ENCODE measurements around the gene OSBPL2.

OSBPL2 gene

DNA sequence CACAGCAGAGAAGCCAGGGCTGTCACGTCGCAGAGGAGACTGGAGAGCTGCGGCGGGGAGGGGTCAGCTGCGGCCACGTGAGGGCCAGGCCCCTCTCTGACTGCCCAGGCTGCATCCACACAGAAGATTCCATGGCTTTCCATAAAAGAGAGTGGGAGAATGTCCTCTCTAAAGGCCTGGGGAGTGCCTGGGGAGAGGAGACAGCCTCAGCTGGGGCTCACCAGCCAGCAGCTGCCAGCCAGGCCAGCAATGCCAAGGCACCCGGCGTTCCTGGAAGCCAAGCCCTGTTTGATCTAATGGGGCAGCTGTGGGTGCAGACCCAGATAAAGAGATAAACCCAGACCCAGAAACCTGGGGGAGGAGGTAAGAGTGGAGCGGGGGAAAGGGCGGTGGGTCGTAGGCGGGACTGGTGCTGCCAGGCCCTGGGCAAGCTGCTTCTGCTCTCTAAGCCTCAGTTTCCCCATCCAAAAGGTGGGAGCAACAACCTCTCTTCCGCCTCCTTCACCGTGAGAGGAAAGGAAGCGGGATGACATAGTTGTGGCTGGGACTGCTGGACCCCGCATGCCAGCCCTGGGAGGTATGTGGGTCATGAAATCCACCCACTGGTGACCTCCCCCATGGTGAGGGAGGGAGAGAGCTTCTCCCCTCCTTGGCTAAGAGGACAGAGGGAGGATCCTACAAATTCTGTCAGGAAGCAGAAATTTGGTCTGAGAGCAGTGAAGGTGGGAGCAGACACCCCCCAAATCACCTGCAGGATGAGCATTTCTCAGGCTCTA, 3.1 kb upstream of the OSBPL2 start:
- Histone ChIP-seq H3K27ac (no peak overlapping the region), H3K9me3 (ENCODE audit: severe bottlenecking) (peaks cover 3% of the 10 kb centered on the region), H3K4me3 (ENCODE audit: low read depth, low read length) (no peak overlapping the region), H3K27me3 (ENCODE audit: insufficient read depth, low read depth, severe bottlenecking) (no peaks in the 10 kb centered on the region), H3K36me3 (no peaks in the 10 kb centered on the region)
- TF ChIP-seq CTCF (IDR thresholded peaks at IDR 0.05; ENCODE audit: low read depth, low read length), result no peak
- no peak for DNase-seq

DNA sequence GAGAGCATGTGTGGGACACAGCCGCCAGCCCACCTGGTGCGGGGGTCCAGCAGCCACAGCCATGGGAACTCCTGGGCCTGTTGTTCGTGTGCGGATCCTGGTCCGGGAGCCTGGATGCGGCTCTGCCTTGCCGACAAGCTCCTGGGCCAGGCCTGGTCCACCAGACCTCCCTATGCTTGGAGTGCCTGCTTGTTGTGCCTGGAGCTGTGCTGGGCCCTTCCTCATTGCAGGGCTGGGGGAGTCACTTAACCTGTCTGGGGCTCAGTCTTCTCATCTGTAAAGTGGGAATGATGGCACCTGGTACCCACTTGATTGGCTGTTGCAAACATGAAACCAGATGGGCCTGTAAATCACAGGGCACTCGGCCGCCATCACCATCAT, 2.6 kb upstream of the OSBPL2 start:
- no peak for TF ChIP-seq CTCF (IDR thresholded peaks at IDR 0.05; ENCODE audit: low read depth, low read length)
- H3K4me3 ChIP-seq (ENCODE audit: low read depth, low read length), result no peak overlapping the region
- DNase-seq, result no peak
- H3K36me3 ChIP-seq, result no peaks in the 10 kb centered on the region
- H3K9me3 ChIP-seq (ENCODE audit: severe bottlenecking), result peaks cover 3% of the 10 kb centered on the region
- H3K27ac ChIP-seq, result no peak overlapping the region
- no peaks in the 10 kb centered on the region for H3K27me3 ChIP-seq (ENCODE audit: insufficient read depth, low read depth, severe bottlenecking)

- Histone ChIP-seq H3K4me3 (ENCODE audit: low read depth, low read length) (no peak overlapping the region), H3K27me3 (ENCODE audit: insufficient read depth, low read depth, severe bottlenecking) (no peaks in the 10 kb centered on the region), H3K9me3 (ENCODE audit: severe bottlenecking) (peaks cover 3% of the 10 kb centered on the region), H3K36me3 (no peaks in the 10 kb centered on the region), H3K27ac (no peak overlapping the region)
- no peak for DNase-seq
- TF ChIP-seq CTCF (IDR thresholded peaks at IDR 0.05; ENCODE audit: low read depth, low read length), result no peak
Observed at GRCh38 chr20:62236200-62236599, 2.1 kb upstream of the OSBPL2 start.

DNA sequence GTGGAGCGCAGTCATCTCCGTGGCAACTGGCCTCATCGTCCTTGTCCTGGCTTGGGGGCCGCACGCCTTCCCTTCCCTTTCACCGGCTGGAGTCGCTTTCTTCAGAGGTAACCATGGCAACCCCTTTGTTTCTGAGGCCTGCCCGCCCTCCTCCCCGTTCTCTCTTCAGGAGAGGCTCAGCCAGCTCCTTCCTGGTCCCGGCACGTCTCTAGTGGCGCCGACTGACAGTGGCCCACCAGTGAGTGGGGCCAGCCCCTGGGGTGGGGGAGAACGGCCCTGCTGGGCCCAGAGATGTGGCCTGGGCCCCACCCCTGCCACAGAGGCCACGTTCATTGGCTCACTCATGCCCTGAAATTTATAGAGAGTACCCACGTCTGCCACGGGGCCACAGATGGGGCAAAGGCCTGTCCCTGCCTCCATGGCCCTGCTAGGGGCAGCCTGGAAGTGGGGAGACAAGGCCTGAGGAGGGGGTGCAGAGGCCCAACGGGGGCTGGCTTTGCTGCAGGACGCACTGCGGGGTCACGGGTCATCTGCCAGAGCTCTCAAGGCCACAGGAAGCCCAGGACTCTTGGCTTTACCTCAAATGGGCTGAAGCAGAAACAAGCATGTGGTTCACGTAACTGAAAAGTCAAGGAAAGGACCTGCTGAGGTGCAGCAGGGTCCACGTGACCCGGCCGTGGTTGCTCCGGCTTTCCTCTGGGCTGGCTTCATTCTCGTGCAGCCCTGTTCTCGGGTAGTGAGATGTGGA, 1.4 kb upstream of the OSBPL2 start:
- DNase-seq, result no peak
- Histone ChIP-seq H3K9me3 (ENCODE audit: severe bottlenecking) (peaks cover 3% of the 10 kb centered on the region), H3K27me3 (ENCODE audit: insufficient read depth, low read depth, severe bottlenecking) (no peaks in the 10 kb centered on the region), H3K36me3 (no peaks in the 10 kb centered on the region; the same call in 1 of the 2 replicates), H3K27ac (no peak overlapping the region), H3K4me3 (ENCODE audit: low read depth, low read length) (no peak overlapping the region)
- TF ChIP-seq CTCF (IDR thresholded peaks at IDR 0.05; ENCODE audit: low read depth, low read length), result no peak

GRCh38 chr20:62237514-62237800, 864 bp upstream of the OSBPL2 start:
- TF ChIP-seq CTCF (IDR thresholded peaks at IDR 0.05; ENCODE audit: low read depth, low read length), result no peak
- no peaks in the 10 kb centered on the region for H3K27me3 ChIP-seq (ENCODE audit: insufficient read depth, low read depth, severe bottlenecking)
- DNase-seq, result no peak
- no peak overlapping the region for H3K27ac ChIP-seq
- H3K9me3 ChIP-seq (ENCODE audit: severe bottlenecking), result peaks cover 3% of the 10 kb centered on the region
- peak overlapping the region; percentile 40; the same call in 1 of the 2 replicates for H3K4me3 ChIP-seq (ENCODE audit: low read depth, low read length)
- H3K36me3 ChIP-seq, result peaks cover 4% of the 10 kb centered on the region; the same call in 1 of the 2 replicates

Data from WERI-Rb-1 (cell line).